ENCODE measurements around the gene SH3D19. TPM values are rescaled to one million over a fixed set of nuclear protein-coding genes. Genes with fewer than 3 reads are reported as not detected.

Gene SH3D19
- polyA plus RNA-seq, 2 of the 4 experiments (the other 2 are of a cell fraction): 15.3 to 22.9 TPM

DNA sequence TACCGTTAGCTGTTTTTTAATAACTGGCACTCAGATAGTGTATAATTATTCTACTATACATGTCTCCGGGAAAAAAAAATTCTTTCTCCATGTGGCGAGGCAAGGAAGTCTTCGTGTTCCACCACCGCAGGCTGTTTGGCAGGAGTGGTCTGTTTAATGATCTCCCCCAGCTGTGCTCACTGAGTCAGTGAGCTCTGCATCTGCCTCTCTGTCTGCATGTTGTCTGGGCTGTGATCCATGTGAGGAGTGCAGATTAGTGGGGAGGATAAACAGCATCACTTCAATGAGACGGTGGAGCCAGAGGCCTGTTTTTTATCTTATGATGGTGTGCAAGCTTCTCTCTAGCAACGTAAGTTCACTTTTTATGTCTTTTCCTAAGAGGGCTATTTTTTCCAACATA, 156.2 kb downstream of the SH3D19 start:
- Histone ChIP-seq H3K4me1 (peaks cover 10% of the 10 kb centered on the region; the same call in 2 of the 3 replicates), H3K4me3 (no peak overlapping the region), H3K27ac (no peak overlapping the region), H3K9me3 (no peaks in the 10 kb centered on the region), H3K4me2 (no peak overlapping the region)
- no peak for DNase-seq (ENCODE audit: low read depth in 1 of 2, low spot score in 1 of 2)
- TF ChIP-seq, protein P1, sequence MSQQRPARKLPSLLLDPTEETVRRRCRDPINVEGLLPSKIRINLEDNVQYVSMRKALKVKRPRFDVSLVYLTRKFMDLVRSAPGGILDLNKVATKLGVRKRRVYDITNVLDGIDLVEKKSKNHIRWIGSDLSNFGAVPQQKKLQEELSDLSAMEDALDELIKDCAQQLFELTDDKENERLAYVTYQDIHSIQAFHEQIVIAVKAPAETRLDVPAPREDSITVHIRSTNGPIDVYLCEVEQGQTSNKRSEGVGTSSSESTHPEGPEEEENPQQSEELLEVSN (IDR thresholded peaks at IDR 0.05; ENCODE audit: borderline replicate concordance, low read depth): no peak
- TF ChIP-seq FOXS1 (CRISPR knock-in tag; IDR thresholded peaks at IDR 0.05) (no peak), KDM1A (IDR thresholded peaks at IDR 0.05; ENCODE audit: low read depth) (no peak)
- CTCF ChIA-PET: interaction anchor here (1.4 kb wide), 1 partner anchor 8 kb away, joined by 3 read pairs; no protein-coding TSS in a partner anchor
- no peak for ATAC-seq
- FAIRE-seq: no peak
- 92% methylated on average over 7 of the region's 7 CpGs for WGBS (ENCODE audit: missing lambda C conversion rate)
- POLR2A ChIA-PET: no interaction called here

DNA sequence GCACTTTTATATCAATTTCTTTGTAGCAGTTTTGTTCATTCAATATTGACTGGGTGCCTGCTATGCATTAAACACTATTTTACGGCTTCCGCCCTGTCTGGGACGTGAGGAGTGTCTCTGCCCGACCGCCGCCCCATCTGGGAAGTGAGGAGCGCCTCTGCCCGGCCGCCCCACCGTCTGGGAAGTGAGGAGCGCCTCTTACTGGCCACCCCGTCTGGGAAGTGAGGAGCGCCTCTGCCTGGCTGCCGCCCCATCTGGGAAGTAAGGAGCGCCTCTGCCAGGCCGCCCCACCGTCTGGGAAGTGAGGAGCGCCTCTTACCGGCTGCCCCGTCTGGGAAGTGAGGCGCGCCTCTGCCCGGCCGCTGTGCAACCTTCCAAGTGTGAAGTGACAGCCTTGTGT, 157.8 kb downstream of the SH3D19 start:
- TF ChIP-seq PBX3 (IDR thresholded peaks at IDR 0.05): no peak
- no peak for TF ChIP-seq HOXB5 (CRISPR knock-in tag; IDR thresholded peaks at IDR 0.05)
- TF ChIP-seq ZFP36 (IDR thresholded peaks at IDR 0.05; ENCODE audit: borderline replicate concordance, partially characterized antibody): no peak
- no peak for TF ChIP-seq HEYL (CRISPR knock-in tag; IDR thresholded peaks at IDR 0.05)
- no peak for TF ChIP-seq CHD4 (IDR thresholded peaks at IDR 0.05; ENCODE audit: borderline replicate concordance)
- TF ChIP-seq RFX5 (IDR thresholded peaks at IDR 0.05): no peak
- TF ChIP-seq CBX8 (IDR thresholded peaks at IDR 0.05): no peak
- no peak for TF ChIP-seq GATA3 (IDR thresholded peaks at IDR 0.05; ENCODE audit: borderline replicate concordance)
- TF ChIP-seq TP53 (CRISPR knock-in tag; IDR thresholded peaks at IDR 0.05): no peak
- TF ChIP-seq, protein P2, sequence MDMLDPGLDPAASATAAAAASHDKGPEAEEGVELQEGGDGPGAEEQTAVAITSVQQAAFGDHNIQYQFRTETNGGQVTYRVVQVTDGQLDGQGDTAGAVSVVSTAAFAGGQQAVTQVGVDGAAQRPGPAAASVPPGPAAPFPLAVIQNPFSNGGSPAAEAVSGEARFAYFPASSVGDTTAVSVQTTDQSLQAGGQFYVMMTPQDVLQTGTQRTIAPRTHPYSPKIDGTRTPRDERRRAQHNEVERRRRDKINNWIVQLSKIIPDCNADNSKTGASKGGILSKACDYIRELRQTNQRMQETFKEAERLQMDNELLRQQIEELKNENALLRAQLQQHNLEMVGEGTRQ (IDR thresholded peaks at IDR 0.05): no peak
- TF ChIP-seq EHF (CRISPR knock-in tag; IDR thresholded peaks at IDR 0.05): no peak
- TF ChIP-seq ZC3H11A (IDR thresholded peaks at IDR 0.05): no peak
- TF ChIP-seq, protein P1 (IDR thresholded peaks at IDR 0.05; ENCODE audit: borderline replicate concordance, low read depth): no peak
- TF ChIP-seq JUNB (IDR thresholded peaks at IDR 0.05): no peak
- no peak for TF ChIP-seq RARB (CRISPR knock-in tag; IDR thresholded peaks at IDR 0.05)
- no peak for TF ChIP-seq MAFK (IDR thresholded peaks at IDR 0.05; ENCODE audit: partially characterized antibody)
- no peak for FAIRE-seq
- Histone ChIP-seq H3K4me1 (peaks cover 10% of the 10 kb centered on the region; the same call in 2 of the 3 replicates), H3K9me3 (no peaks in the 10 kb centered on the region), H3K4me2 (no peak overlapping the region), H3K4me3 (no peak overlapping the region), H3K27ac (no peak overlapping the region)
- 91% methylated on average over 24 of the region's 24 CpGs for WGBS (ENCODE audit: missing lambda C conversion rate)
- ChIA-PET CTCF (no interaction called here), POLR2A (no interaction called here)
- DNase-seq (ENCODE audit: low read depth in 1 of 2, low spot score in 1 of 2): no peak
- ATAC-seq: no peak

- Histone ChIP-seq H3K4me3 (no peak overlapping the region), H3K4me2 (no peak overlapping the region), H3K9me3 (no peaks in the 10 kb centered on the region), H3K4me1 (peaks cover 10% of the 10 kb centered on the region; the same call in 2 of the 3 replicates), H3K27ac (no peak overlapping the region)
- no peak for ATAC-seq
- POLR2A ChIA-PET: no interaction called here
- TF ChIP-seq KDM5A (IDR thresholded peaks at IDR 0.05): no peak
- TF ChIP-seq HOXB5 (CRISPR knock-in tag; IDR thresholded peaks at IDR 0.05): no peak
- TF ChIP-seq ZFP36 (IDR thresholded peaks at IDR 0.05; ENCODE audit: borderline replicate concordance, partially characterized antibody): no peak
- TF ChIP-seq, protein P3, sequence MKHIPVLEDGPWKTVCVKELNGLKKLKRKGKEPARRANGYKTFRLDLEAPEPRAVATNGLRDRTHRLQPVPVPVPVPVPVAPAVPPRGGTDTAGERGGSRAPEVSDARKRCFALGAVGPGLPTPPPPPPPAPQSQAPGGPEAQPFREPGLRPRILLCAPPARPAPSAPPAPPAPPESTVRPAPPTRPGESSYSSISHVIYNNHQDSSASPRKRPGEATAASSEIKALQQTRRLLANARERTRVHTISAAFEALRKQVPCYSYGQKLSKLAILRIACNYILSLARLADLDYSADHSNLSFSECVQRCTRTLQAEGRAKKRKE (CRISPR knock-in tag; IDR thresholded peaks at IDR 0.05; ENCODE audit: low read depth): no peak
- no peak for TF ChIP-seq BHLHE40 (IDR thresholded peaks at IDR 0.05; ENCODE audit: low read depth, low read length)
- no peak for TF ChIP-seq GATA3 (IDR thresholded peaks at IDR 0.05; ENCODE audit: borderline replicate concordance)
- no peak for TF ChIP-seq POLR2A (IDR thresholded peaks at IDR 0.05; ENCODE audit: low read length)
- TF ChIP-seq CBX8 (IDR thresholded peaks at IDR 0.05): no peak
- TF ChIP-seq, protein P4, sequence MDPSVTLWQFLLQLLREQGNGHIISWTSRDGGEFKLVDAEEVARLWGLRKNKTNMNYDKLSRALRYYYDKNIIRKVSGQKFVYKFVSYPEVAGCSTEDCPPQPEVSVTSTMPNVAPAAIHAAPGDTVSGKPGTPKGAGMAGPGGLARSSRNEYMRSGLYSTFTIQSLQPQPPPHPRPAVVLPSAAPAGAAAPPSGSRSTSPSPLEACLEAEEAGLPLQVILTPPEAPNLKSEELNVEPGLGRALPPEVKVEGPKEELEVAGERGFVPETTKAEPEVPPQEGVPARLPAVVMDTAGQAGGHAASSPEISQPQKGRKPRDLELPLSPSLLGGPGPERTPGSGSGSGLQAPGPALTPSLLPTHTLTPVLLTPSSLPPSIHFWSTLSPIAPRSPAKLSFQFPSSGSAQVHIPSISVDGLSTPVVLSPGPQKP (IDR thresholded peaks at IDR 0.05; ENCODE audit: low read depth, low read length): no peak
- no peak for TF ChIP-seq NR3C1 (IDR thresholded peaks at IDR 0.05)
- no peak for TF ChIP-seq ESRRA (IDR thresholded peaks at IDR 0.05; ENCODE audit: borderline replicate concordance, low read length)
- TF ChIP-seq, protein P5, sequence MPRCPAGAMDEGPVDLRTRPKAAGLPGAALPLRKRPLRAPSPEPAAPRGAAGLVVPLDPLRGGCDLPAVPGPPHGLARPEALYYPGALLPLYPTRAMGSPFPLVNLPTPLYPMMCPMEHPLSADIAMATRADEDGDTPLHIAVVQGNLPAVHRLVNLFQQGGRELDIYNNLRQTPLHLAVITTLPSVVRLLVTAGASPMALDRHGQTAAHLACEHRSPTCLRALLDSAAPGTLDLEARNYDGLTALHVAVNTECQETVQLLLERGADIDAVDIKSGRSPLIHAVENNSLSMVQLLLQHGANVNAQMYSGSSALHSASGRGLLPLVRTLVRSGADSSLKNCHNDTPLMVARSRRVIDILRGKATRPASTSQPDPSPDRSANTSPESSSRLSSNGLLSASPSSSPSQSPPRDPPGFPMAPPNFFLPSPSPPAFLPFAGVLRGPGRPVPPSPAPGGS (IDR thresholded peaks at IDR 0.05): no peak
- no peak for TF ChIP-seq EHF (CRISPR knock-in tag; IDR thresholded peaks at IDR 0.05)
- no peak for TF ChIP-seq CHD4 (IDR thresholded peaks at IDR 0.05; ENCODE audit: borderline replicate concordance)
- TF ChIP-seq RARB (CRISPR knock-in tag; IDR thresholded peaks at IDR 0.05): no peak
- no peak for TF ChIP-seq KDM1A (IDR thresholded peaks at IDR 0.05; ENCODE audit: low read depth)
- TF ChIP-seq EHMT2 (IDR thresholded peaks at IDR 0.05; ENCODE audit: low read depth): no peak
- TF ChIP-seq MAFK (IDR thresholded peaks at IDR 0.05; ENCODE audit: partially characterized antibody): no peak
- TF ChIP-seq HEYL (CRISPR knock-in tag; IDR thresholded peaks at IDR 0.05): no peak
- TF ChIP-seq JUNB (IDR thresholded peaks at IDR 0.05): no peak
- DNase-seq (ENCODE audit: low read depth in 1 of 2, low spot score in 1 of 2): no peak
- 91% methylated on average over 4 of the region's 4 CpGs for WGBS (ENCODE audit: missing lambda C conversion rate)
- no peak for FAIRE-seq
- CTCF ChIA-PET: no interaction called here
Observed at GRCh38 chr4:151166636-151167035, 158.8 kb downstream of the SH3D19 start.

Data from A549 (cell line).